Measurements from ENCODE around the gene NABP1.

GRCh38 chr2:191721331-191721730 is 43.4 kb downstream of the NABP1 start:
- TF ChIP-seq CTCF (IDR thresholded peaks at IDR 0.05) (no peak), ZFX (IDR thresholded peaks at IDR 0.05; ENCODE audit: borderline replicate concordance) (no peak)
